ENCODE measurements around the gene TMEM30B.

DNA sequence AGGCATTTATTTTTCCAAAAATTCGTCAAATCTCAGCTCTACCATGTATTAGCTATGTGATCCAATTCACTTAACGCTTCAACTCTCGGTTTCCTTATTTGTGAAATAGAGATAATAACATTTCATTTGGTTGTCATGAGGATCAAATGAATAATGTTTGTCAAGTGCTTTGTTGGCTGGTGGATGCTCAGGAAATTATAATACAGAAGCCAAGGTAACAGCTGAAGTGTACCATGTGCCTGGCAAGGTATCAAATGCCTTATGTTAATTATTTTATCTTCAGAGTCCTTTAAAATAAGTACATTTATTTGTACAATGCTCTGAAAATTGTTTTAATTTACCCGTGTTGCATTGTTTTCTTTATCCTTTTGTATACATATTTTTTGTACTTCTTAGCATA is 34.2 kb upstream of the TMEM30B start:
- TF ChIP-seq, protein P1, sequence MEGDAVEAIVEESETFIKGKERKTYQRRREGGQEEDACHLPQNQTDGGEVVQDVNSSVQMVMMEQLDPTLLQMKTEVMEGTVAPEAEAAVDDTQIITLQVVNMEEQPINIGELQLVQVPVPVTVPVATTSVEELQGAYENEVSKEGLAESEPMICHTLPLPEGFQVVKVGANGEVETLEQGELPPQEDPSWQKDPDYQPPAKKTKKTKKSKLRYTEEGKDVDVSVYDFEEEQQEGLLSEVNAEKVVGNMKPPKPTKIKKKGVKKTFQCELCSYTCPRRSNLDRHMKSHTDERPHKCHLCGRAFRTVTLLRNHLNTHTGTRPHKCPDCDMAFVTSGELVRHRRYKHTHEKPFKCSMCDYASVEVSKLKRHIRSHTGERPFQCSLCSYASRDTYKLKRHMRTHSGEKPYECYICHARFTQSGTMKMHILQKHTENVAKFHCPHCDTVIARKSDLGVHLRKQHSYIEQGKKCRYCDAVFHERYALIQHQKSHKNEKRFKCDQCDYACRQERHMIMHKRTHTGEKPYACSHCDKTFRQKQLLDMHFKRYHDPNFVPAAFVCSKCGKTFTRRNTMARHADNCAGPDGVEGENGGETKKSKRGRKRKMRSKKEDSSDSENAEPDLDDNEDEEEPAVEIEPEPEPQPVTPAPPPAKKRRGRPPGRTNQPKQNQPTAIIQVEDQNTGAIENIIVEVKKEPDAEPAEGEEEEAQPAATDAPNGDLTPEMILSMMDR (IDR thresholded peaks at IDR 0.05; ENCODE audit: low read length), result no peak
- no peak for TF ChIP-seq EZH2 (IDR thresholded peaks at IDR 0.05; ENCODE audit: borderline replicate concordance, low read length)

Data from OCI-LY1 (cell line).